Stimulated activated CD4-positive, alpha-beta T cell treated with anti-CD3 and anti-CD28 coated beads, Interleukin-2, amount 100 ng/mL, for 48 hours (primary cell): Measurements from ENCODE around the gene SSTR5.

Experiments
- DNase-seq, 2 donors: peaks; one replicate each; pipeline ENCODE4 v3.0.0-alpha.2; 2020

SSTR5 gene

DNA sequence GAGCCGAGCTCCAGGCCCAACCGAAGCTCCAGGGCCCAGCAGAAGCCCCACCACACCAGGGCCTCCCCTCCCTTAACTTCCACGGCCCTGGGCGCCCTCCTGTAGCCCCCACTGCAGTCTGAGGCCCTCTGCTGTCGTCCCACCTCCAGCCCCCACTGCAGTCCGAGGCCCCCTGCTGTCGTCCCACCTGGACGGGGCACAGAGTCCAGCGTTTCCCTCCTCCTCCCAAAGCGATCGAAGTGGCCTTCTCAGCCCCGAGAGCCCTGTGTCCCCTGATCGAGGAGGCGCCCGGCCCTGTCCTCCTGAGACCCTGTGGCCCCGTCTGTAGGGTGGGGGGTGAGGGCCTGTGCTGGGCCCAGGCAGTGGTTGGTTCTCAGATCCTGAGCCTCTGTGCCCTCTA is 54.6 kb downstream of the SSTR5 start:
- no peak for DNase-seq

DNA sequence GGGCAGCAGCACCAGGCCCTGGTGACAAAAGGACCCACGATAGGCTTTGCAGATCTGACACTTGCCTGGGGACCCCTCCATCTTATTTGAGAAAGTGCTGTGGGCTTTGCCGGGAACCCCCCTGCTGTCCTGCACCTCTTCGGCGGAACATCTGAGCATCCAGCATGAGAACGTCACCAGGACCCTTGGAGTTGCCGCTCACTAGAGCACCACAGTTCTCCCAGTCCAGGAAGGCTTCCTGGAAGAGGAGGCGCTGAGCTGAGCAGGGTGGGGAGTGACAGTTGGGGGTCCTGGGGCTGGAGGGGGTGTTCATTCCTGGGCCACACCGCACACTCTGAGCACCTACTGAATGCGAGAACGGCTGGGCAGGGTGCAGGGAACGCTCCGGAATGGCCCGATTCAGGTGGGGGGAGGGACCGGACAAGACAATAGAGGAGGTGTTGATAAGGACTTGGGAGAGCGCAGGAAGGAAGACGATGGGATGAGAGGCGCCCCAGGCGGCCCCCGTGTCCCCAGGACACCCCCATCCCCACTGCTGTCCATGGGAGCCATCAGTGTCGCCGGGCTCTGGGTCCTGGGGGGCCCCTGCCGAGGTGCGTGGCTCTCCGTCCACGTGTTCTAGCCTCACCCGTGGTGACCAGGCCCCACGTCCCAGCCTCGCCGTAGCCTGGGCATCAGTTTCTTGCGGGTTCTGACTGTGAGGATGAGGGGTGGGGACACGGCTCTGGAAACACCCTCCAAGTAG is 55.6 kb downstream of the SSTR5 start:
- DNase-seq = no peak

- no peak for DNase-seq
These were observed 56.8 kb downstream of the SSTR5 start for GRCh38 chr16:1129106-1129960.

DNA sequence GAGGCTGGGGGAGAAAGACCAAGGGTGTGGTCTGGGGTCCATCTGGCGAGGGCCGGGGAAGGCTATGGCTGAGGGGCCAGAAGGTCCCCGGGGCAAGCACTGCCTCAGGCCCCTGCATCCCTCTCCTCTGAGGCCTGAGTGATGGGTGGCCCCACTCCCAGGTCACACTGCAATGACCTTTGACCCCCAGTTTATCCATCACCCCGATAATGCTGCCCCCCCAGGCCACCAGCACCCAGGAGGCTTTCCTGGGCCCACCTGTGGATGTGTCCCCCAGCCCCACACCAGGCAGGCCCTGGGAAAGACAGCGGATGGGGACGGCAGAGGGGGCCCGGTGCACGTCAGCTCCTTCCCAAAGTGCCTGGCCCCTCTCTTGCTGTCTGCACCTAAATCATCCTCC is 57.8 kb downstream of the SSTR5 start:
- no peak for DNase-seq
